Astrocyte of the hippocampus (primary cell): Measurements from ENCODE around the gene ANKRD13D.
A peak's percentile ranks its signal among the peaks of the same experiment; 100 is the strongest.
"Not testable (repeated sequence)": the region's sequence is repeated elsewhere in the genome, so short reads cannot be mapped to it uniquely, and the experiment has no call there.

Experiments used
- DNase-seq: peaks from one replicate; pipeline ENCODE4 v3.0.0; 2011; ENCODE audit warnings: low read depth, low spot score

ANKRD13D gene

DNA sequence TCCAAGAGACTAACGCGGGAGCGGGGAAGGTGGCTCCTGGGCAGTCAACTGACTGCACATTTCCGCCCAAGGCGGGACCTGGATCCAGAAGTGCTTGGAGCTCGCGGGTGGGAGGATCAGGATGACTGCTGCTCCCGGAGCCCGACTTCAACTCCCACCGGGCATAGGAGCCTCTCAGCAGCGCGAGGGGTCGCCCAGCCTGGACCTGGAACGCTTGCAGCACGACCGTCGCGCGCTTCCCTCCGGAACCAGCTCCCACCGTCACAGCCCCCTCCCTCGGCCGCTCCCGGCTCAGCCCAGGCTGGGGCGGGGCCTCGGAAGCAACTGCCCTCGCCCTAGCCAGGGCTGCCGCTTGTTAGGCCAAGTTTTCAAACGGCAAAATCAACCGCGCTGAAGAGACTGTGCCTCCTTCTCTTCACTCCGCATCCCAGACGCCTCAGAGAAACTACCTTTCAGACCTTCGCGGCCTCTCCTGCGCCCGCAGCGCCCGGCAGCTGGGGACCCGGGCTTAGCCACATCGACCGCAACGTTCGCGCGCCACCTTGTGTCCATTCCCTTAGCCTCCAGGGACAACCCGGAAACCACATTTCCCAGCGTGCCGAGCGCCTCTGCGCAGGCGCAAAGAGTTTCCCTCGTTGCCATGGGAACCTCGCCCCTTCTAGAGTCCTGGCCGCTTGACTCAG lies 28.2 kb downstream of the ANKRD13D start:
- DNase-seq: peak; percentile 98

DNA sequence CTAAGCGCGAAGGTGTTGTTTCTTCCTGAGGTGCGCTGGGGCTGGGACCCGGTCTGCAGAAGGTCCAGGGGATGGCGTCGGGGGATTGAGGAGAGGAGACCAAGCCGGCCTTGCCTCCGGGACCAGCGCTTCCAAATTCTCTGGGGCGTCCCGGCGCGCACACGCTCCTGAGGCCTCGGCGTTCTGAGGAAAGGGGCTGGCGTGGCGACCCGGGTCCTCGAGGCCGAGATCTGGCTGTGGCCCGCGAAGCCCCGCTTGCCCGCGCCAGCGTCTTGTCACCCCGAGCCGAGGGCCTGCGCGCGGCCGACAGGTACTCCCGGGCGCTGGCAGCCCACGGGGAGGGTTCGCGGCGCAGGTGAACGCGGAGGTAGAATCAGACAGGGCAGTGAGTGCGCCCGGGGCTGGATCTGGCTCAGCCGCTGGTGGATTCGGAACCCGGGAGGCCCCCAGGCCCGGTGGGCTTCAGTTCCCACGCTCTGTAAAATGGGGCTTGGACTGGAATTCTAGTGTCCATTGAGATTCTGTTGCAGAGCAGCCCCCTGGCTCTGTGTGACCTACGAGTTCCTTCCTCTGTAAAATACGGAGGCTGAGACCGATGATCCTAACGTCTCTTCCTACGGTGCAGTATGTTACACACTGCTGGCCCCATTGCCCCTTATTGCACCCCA lies 28.9 kb downstream of the ANKRD13D start:
- DNase-seq: no peak

DNA sequence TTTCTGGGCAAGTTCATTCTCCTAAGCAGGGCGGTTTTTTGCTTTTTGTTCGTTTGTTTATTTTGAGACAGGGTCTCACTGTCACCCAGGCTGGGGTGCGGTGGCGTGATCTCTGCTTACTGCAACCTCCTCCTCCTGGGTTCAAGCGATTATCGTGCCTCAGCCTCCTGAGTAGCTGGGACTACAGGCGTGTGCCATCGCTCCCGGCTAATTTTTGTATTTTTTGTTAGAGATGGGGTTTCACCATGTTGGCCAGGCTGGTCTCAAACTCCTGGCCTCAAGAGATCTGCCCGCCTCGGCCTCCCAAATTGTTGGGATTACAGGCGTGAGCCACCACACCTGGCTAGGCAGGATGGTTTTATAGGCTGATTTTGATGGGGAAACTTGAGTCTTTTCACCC lies 29.8 kb downstream of the ANKRD13D start:
- not testable (repeated sequence) for DNase-seq

DNA sequence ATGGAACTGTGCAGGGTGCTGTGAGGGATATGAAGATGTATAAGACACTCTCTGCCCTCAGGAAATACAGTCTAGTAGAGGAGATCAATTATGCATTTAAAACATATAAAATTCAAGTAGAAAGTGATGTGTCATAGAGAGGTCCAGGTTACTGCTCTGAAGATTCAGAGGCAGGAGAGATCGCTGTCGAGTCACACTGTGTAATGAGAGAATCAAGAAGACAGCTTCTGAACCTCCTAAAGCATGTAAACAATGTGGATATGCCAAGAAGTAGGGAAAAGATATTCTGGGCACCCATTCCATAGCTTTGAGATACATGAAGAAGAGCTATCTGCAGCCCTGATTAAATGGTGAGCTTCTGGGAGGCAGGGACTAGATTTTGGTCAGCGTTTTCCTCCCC lies 30.9 kb downstream of the ANKRD13D start:
- DNase-seq: no peak

DNA sequence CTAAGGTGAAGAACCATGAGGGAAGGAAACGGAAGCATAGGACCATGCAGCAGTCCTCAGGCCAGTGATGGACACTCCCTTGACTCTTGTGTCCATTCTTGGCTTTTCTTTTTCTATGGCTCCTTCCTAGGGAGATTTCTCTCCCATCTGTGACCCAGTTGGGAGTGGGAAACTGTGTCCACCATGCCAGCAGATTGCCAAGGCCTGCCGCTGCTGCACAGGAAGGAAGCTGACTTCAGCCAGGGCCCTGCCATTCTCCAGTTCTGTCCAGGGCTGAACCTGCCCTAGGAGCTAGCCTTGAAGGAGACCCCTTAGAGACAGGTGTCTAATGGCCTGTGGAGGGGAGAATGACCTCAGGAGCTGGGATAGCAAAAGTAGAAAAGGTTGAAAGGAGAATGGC lies 31.6 kb downstream of the ANKRD13D start:
- no peak for DNase-seq

DNA sequence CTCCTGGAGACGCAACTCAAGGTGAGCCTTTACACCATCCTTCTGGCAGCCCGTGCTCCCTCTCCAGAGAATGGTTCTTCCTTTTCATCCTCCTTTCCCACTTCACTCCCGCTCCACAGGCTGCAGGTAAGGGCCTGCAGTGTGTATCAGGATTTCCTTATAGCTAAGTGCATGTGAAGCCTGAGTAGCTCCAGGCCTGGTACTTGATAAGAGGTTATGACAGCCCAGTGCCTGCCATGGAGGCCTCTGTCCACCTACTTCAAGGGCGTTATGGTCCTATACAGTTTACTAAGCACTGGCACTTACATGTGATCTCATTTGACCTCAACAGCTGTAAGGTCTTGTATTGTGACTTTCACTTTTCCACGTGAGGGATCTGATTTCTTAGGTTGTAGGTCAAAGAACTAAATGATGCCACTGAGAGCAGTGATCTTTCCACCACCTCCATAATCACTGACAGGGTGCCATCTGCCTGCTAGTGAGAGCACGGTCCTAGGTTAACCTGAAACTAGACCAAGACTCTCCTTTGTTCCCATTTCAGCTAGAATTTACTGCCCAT lies 32.3 kb downstream of the ANKRD13D start:
- no peak for DNase-seq

DNA sequence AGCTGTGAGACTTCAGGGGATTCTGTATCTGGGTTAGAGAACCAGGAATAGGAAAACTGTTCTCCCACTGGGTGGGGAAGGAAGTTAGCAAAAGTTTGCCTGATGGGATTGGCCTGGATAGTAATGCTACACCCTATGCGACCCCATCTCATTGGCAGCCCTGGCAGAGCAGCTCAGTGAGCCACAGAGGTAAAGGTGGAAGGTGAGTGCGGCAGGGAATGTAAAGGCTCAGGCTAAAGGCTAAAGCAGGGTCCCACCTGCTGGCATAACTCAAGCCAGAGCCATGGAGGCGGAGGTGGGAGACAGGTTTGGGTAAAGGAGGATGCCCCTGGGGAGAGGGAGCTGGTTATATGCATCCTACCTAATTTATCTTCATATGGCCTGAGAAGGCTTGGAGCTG lies 32.9 kb downstream of the ANKRD13D start:
- no peak for DNase-seq

DNA sequence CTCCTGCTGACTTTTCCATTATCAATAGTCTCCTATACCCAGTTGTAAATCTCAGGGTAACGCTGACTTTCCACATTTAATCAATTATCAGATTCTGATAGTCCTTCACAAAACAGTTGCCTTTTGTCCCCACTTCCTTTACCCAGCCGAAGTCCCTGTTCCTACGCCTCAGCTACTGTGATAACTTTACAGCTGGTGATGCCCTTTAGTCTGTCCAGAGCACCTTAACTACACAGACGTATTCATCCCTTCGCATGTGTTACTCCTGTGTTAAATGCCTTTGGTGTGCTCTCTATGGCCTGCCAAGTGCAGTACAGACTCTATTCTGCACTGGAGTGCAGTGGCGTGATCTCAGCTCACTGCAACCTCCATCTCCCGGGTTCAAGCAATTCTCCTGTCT lies 34.4 kb downstream of the ANKRD13D start:
- DNase-seq: no peak

DNA sequence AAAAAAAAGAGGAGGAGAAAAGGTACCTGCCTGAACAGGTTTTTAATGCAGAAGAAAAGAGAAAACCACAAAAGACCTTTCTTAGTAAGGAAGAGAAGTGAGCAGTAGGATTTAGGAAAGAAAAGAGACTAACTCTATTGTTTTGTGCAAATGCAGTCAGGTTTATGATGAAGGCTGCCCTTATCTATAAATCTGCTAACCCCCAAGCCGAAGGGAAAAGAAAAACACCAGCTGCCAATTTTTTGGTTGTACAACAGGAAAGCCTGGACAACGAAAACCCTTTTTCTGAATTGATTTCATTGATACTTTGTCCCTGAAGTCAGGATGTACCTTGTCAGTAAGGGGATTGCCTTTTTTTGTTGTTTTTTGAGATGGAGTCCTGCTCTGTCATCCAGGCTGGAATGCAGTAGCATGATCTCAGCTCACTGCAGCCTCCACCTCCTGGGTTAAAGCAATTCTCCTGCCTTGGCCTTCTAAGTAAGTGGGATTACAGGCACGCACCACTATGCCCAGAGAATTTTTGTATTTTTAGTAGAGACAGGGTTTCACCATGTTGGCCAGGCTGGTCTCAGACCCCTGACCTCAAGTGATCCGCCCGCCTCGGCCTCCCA lies 43.1 kb downstream of the ANKRD13D start:
- DNase-seq: no peak

DNA sequence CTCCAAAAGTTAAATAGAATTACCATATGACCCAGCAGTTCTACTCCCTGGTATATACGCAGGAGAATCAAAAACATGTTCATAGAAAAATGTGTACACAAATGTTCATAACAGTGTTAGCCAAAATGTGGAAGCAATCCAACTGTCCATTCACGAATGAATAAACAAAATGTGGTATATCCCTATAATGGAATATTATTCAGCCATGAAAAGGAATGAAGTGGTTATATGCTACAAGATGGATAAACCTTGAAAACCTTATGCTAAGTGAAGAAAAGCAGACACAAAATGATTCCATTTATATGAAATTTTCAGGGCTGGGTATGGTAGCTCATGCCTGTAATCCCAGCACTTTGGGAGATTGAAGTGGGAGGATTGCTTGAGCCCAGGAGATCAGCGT lies 48.2 kb downstream of the ANKRD13D start:
- DNase-seq: no peak

DNA sequence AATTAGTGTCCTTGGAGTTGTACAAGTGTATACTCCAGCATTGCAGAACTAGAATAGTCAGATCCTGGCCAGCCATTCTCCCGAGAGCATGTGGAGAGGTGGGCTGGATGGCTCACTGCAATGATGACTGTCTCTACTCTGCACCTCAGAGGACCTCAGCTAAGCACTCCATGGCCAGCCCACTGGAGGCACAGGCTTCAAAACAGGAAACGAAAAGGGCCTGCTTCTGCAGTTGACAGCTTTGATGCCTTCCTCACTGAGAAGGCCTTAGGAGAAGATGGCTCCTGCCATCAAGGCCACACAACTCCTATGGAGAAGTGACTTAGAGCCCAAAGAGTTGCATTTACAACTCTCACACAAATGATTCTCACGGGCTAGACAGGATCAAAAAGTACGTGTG lies 55.2 kb downstream of the ANKRD13D start:
- DNase-seq: no peak

DNA sequence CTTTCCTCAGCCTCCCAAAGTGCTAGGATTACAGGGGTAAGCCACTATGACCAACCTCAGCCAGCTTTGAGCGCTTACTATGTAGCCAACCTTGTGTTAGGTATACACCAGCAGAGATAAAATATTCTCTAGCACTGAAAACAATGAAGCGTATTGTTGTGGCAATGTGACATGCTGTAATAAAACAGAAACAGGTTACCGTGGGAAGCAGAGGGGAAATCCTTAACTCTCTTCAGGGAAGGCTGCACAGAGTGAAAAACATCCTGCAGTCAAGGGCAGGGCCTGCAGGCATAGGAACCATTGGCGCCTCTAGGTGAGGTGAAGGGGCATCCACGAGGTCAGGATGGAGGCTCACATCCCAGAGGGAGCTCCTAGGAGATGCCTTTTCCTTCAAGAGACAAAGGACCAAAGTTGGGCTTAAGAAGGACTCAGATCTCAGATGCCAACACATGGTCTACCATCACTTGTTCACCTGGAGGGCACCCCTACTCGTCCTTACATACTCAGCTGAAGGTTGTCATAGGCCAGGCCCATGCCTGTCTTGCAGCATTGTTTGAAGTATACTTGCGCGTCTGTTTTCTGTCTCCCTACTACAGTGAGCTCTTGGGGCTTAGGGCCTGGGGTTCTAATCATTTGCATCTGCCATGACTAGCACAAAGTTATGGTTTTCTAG lies 56.3 kb downstream of the ANKRD13D start:
- no peak for DNase-seq

DNA sequence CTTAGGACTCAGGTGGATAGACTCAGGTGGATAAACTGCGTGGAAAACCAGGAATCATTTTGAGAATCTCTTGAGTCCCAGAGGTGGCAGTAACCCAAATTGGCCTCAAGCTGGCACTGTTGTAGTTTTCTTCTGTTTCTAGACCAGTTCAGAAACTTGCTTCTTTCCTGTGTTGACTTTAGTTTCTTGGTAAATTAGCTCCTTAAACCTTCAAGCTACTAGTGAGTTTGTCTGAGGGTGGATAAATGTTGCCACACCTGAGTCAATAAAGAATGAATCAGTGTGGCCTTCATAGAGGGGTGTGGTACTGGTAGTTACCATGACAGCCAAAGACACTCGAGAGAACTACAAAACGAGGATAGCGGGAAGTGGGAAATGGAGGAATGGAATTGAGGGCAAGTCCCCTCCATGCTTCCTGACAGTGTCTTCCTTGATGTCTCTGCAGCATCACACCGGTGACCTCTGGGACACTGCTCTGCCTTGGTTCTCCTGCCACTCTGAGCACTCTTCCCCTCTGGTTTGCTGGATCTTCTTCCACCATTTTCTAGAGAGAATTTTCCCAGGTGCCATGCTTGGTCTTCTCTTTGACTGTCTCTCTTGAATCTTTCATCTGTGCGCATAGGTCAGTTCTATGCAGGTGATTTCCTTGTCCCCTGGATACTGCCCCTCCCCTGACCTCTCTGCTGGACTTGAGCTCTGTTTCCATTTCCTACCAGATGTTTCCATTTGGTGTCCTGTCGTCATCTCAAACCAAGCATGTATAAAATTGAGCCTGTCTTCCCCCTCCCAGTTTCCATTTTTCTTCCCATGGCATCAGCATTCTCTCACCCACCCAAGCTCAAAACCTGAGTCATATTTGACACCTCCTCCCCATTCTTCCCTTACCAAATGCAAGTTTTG lies 57.1 kb downstream of the ANKRD13D start:
- peak; percentile 62 for DNase-seq

DNA sequence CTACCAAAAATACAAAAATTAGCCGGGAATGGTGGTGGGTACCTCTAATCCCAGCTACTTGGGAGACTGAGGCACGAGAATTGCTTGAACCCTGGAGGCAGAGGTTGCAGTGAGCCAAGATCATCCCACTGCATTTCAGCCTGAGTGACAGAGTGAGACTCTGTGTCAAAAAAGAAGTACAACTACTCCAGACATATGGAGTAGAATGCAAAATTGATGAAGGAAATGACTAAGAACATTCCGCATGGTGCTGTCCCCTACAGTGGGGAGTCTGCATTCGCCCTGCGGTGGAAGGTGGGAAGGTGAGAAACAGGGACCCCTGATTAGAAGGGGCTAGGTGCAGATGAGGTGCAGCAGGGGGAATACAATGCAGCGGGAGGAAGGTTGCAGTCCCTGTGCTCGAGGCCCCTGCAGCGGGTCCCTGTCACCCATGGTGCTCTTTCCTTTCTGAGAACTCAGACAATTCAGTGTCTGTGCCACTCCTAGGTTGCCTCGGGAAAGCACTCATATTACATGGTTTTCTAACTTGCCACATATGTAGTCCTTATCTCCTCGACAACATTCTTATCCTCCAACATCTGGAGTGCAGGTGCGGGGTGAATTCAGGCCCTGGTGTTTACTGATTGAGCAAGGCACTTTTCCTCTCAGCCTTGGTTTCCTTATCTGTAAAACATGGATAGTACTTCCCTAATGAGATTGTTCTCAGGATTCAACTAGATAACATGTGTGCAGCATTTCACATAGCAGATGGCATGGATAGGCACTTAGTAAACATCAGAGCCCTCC lies 59.1 kb downstream of the ANKRD13D start:
- DNase-seq: no peak

DNA sequence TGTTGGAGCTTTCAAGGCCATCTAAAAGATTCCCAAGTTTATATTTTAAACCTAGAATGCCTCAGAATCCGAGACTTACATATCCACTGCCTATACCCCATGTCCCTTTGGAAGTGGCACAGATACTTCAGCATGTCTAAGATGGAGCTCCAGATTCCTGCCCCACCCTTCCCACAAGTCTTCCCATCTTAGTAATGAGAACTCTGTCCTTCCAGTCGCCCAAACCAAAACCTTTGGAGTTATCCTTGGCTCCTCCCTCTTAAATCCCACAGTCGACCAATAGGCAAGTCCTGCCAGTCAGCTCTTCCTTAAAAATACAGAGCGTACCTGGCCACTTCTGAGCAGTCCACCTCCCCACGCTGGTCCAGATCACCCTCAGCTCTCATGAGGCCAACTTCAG lies 59.9 kb downstream of the ANKRD13D start:
- no peak for DNase-seq

DNA sequence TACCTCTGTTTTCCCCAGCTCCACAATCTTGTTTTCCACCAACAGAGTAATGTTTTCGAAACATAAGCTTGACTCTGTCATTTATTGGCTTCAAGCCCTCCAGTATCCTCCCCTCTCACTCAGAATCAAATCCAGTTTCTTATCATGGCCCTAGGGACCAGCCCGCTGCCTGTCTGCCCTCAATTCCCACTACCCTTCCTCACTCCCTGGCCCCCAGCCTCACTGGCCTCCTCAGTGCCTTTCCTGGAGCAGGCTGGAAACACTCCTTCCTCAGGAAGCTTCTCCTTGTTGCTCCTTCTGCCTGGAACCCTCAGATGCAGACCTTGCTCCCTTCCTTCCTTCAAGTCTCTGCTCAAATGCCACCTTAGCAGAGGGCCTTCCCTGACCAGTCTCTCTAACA lies 60.4 kb downstream of the ANKRD13D start:
- DNase-seq: no peak

DNA sequence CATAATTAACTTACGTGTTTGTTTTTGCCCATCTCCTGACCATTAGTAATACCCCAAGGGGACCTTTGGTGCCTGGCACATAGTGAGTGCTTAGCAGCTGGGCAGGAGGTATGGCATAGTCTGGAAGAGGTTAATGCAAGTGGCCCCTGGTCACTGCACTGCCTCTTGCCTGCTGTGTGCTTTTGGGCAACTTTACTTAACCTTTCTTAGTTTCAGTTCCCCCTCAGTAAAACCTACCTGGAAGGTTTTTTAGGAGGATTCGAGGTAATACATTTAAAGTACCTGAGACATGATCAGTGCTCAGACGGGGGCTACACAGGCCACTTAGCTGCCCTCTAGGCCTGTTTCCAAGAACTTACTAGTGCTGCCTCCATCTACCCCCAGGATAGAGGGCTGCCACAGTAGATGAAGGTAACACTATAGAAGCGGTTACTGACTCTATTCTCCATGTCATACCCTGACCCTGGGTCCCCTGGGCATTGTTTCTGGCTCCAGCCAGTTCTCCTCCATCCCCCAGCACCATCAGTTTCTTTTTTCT lies 60.9 kb downstream of the ANKRD13D start:
- no peak for DNase-seq

DNA sequence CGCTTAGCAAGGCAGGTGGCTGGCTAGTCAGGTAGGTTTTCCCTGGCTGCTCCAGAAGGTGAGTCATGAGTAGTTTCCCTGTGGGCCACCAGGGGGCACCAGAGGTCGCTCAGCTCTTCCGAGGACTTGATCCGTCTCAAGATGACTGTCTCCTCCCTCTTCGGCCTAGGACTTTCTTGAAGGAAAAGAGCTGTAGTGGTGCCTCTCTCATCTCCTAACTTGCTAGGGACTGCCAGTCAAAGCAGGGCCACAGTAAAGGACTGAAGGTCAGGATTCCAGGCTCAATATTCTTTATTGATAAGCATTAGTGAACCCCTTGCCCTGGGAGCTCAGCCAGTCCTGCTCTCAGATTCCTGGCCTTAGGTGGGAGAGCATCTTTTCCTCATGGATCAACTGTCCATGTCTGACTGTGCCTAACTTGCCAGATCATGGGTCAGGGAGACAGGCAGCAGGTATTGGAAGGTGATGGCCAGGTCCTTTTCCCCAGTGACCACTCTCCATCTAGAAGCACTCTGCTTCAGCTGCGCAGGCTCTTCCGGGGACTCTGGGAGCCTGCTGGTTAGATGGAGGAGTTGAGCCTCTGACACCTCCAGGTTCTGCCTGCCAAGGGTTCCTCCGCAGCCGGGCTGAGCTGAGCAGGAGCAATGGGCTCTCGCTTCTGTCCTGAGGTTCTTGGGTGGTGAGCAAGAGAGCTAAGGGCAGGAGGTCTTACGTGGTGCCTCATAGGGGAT lies 62.3 kb downstream of the ANKRD13D start:
- peak; percentile 89 for DNase-seq
